Fibroblast of mammary gland (primary cell): ENCODE data around the gene MGAT4B.

Experiments used
- DNase-seq: peaks from one replicate; pipeline ENCODE4 v3.0.0-alpha.2; 2010; ENCODE audit warnings: low read depth
- H3K4me3 ChIP-seq: 2 replicates; pipeline ENCODE4 v1.5.1; 2011; ENCODE audit warnings: low read depth, mild to moderate bottlenecking, low read length, moderate library complexity; ENCODE audit not compliant: control insufficient read depth
- CTCF ChIP-seq: conservative IDR thresholded peaks from 2 replicates; pipeline ENCODE4 v1.5.1; 2011; ENCODE audit warnings: low read depth, low read length, inconsistent platforms; ENCODE audit not compliant: control insufficient read depth, insufficient read depth

MGAT4B gene

GRCh38 chr5:179805529-179806249, 977 bp downstream of the MGAT4B start:
- DNase-seq, result no peak
- H3K4me3 ChIP-seq, result peak overlapping the region; percentile 49
- TF ChIP-seq CTCF, result no peak

- no peak for TF ChIP-seq CTCF
- peak overlapping the region; percentile 49 for H3K4me3 ChIP-seq
- DNase-seq, result no peak
Observed at GRCh38 chr5:179805070-179805528, 1.6 kb downstream of the MGAT4B start.

- no peak for DNase-seq
- H3K4me3 ChIP-seq, result peak overlapping the region; percentile 49
- TF ChIP-seq CTCF, result no peak
Observed at GRCh38 chr5:179804555-179804947, 2.1 kb downstream of the MGAT4B start.

- TF ChIP-seq CTCF, result no peak
- H3K4me3 ChIP-seq, result no peak overlapping the region
- DNase-seq, result peak; percentile 40
Observed at GRCh38 chr5:179803651-179804554, 2.8 kb downstream of the MGAT4B start.

- no peak for TF ChIP-seq CTCF
- H3K4me3 ChIP-seq, result no peak overlapping the region
- no peak for DNase-seq
Observed at GRCh38 chr5:179802950-179803562, 3.6 kb downstream of the MGAT4B start.

GRCh38 chr5:179802207-179802883, 4.3 kb downstream of the MGAT4B start:
- H3K4me3 ChIP-seq, result no peak overlapping the region
- no peak for DNase-seq
- no peak for TF ChIP-seq CTCF
